GM18909 (cell line): ENCODE measurements around the gene MSL2.
"Not testable (repeated sequence)": the region's sequence is repeated elsewhere in the genome, so short reads cannot be mapped to it uniquely, and the experiment has no call there.

Experiments used
- ATAC-seq: cut with Tn5 transposase; IDR thresholded peaks from one replicate; pipeline ENCODE4 v1.9.1; 2021; ENCODE audit warnings: mild to moderate bottlenecking; ENCODE audit not compliant: unreplicated experiment, poor library complexity

The MSL2 gene

GRCh38 chr3:136196064-136196400 lies at the start of gene MSL2:
MSL2 (minus strand) TSS chr3:136196335; CDS start chr3:136195113, 1,222 bp downstream.
- no peak for ATAC-seq

- no peak for ATAC-seq
These were observed 49.6 kb upstream of the MSL2 start for GRCh38 chr3:136245691-136246090.

- no peak for ATAC-seq
These were observed 43.0 kb upstream of the MSL2 start for GRCh38 chr3:136239094-136239493.

- no peak for ATAC-seq
These were observed 42.0 kb upstream of the MSL2 start for GRCh38 chr3:136237961-136238649.

GRCh38 chr3:136237103-136237502 lies 41.0 kb upstream of the MSL2 start:
- no peak for ATAC-seq

GRCh38 chr3:136236109-136236508 lies 40.0 kb upstream of the MSL2 start:
- no peak for ATAC-seq

GRCh38 chr3:136235545-136235944 lies 39.4 kb upstream of the MSL2 start:
- no peak for ATAC-seq

- no peak for ATAC-seq
These were observed 36.3 kb upstream of the MSL2 start for GRCh38 chr3:136232413-136232812.

GRCh38 chr3:136222746-136223145 lies 26.6 kb upstream of the MSL2 start:
- ATAC-seq, result not testable (repeated sequence)

GRCh38 chr3:136211547-136211946 lies 15.4 kb upstream of the MSL2 start:
- ATAC-seq, result no peak

GRCh38 chr3:136209921-136210320 lies 13.8 kb upstream of the MSL2 start:
- no peak for ATAC-seq

GRCh38 chr3:136207489-136208115 lies 11.5 kb upstream of the MSL2 start:
- ATAC-seq, result no peak

- not testable (repeated sequence) for ATAC-seq
These were observed 3.1 kb upstream of the MSL2 start for GRCh38 chr3:136199219-136199618.

- ATAC-seq, result not testable (repeated sequence)
These were observed 2.4 kb upstream of the MSL2 start for GRCh38 chr3:136198462-136199078.

GRCh38 chr3:136197159-136197793 lies 1.1 kb upstream of the MSL2 start:
- no peak for ATAC-seq

GRCh38 chr3:136196401-136197158 lies 445 bp upstream of the MSL2 start:
- peak; percentile 74 for ATAC-seq

- ATAC-seq, result peak; percentile 36
These were observed 674 bp downstream of the MSL2 start for GRCh38 chr3:136195258-136196063.

GRCh38 chr3:136194409-136195257 lies 1.5 kb downstream of the MSL2 start:
- no peak for ATAC-seq
